OCI-LY7 (cell line): ENCODE results near the gene IQSEC1. TPM values are rescaled to one million over a fixed set of nuclear protein-coding genes. Genes with fewer than 3 reads are reported as not detected.

Source experiments
- BruUV-seq: library from RNA; stranded (reverse); fragments of 400-500 nt; replicated peaks from 2 replicates; lab custom pipeline; 2021; lab: Mats Ljungman, UMichigan
- CTCF ChIA-PET: fragments of 300-600 bp; sonication (Branson Sonifier 250); formaldehyde crosslinking; loops from one replicate; lab custom pipeline; 2022; ENCODE audit warnings: antibody characterized with exemption; ENCODE audit not compliant: unreplicated experiment; lab: Charles Lee
- POLR2A ChIA-PET: fragments of 300-600 bp; sonication (Branson Sonifier 250); formaldehyde crosslinking; loops from one replicate; lab custom pipeline; 2022; ENCODE audit warnings: antibody characterized with exemption; lab: Charles Lee
- DNase-seq: peaks from one replicate; pipeline ENCODE4 v3.0.0-alpha.2; 2015; ENCODE audit warnings: low spot score
- H2AFZ ChIP-seq: fragments of 200-600 bp; sonication (generic), shearing (Covaris generic); 2 replicates; pipeline ENCODE4 v1.6.1; 2014; ENCODE audit warnings: mild to moderate bottlenecking, antibody characterized with exemption, low read length, moderate library complexity
- H3K27ac ChIP-seq: fragments of 200-600 bp; sonication (generic); 2 replicates; pipeline ENCODE4 v1.5.1; 2014; ENCODE audit warnings: mixed run types, low read depth, mild to moderate bottlenecking, moderate library complexity, low read length, inconsistent platforms; ENCODE audit not compliant: poor library complexity, severe bottlenecking
- H3K36me3 ChIP-seq: fragments of 200-600 bp; sonication (generic); 2 replicates; pipeline ENCODE4 v1.6.1; 2014; ENCODE audit warnings: mild to moderate bottlenecking, antibody characterized with exemption, low read length, moderate library complexity, mixed read lengths; ENCODE audit not compliant: insufficient read depth
- H3K4me1 ChIP-seq: fragments of 200-600 bp; sonication (generic); 2 replicates; pipeline ENCODE4 v1.5.1; 2014; ENCODE audit warnings: mild to moderate bottlenecking, low read length; ENCODE audit not compliant: insufficient read depth, poor library complexity, severe bottlenecking
- H3K4me2 ChIP-seq: fragments of 200-600 bp; sonication (generic); 2 replicates; pipeline ENCODE4 v1.6.1; 2014; ENCODE audit warnings: mild to moderate bottlenecking, low read length
- H3K4me3 ChIP-seq: fragments of 200-600 bp; sonication (generic); 2 replicates; pipeline ENCODE4 v1.5.1; 2014; ENCODE audit warnings: mild to moderate bottlenecking, low read depth, low read length; ENCODE audit not compliant: poor library complexity, severe bottlenecking
- H3K79me2 ChIP-seq: fragments of 200-600 bp; sonication (generic); 2 replicates; pipeline ENCODE4 v1.6.1; 2016; ENCODE audit warnings: low read depth, mild to moderate bottlenecking, low read length, moderate library complexity, mixed read lengths; ENCODE audit not compliant: insufficient read depth
- H3K9me2 ChIP-seq: fragments of 200-600 bp; sonication (generic); 2 replicates; pipeline ENCODE4 v1.6.1; 2016; ENCODE audit warnings: mild to moderate bottlenecking, low read length, mixed read lengths; ENCODE audit not compliant: insufficient read depth
- H3K9me3 ChIP-seq: fragments of 200-600 bp; sonication (generic); 2 replicates; pipeline ENCODE4 v1.6.1; 2014; ENCODE audit warnings: mild to moderate bottlenecking, mixed run types, low read length, mixed read lengths
- H4K20me1 ChIP-seq: fragments of 200-600 bp; sonication (generic); 2 replicates; pipeline ENCODE4 v1.6.1; 2014; ENCODE audit warnings: mild to moderate bottlenecking, antibody characterized with exemption, low read length, moderate library complexity, mixed read lengths; ENCODE audit not compliant: insufficient read depth
- EZH2phosphoT487 ChIP-seq: fragments of 200-600 bp; sonication (generic); IDR thresholded peaks from 2 replicates; pipeline ENCODE4 v1.6.1; 2018; ENCODE audit warnings: low read depth, borderline replicate concordance, mild to moderate bottlenecking, mixed run types, antibody characterized with exemption, low read length, moderate library complexity, mixed read lengths
- intact Hi-C: fragments of 100-400 bp; cut with micrococcal nuclease; formaldehyde crosslinking; loops from one replicate; pipeline ENCODE4 v1.10.0; 2022; ENCODE audit not compliant: unreplicated experiment
- total RNA-seq, 2 experiments: library from RNA; depleted of rRNA in 1 of 2; stranded (reverse); fragments of >200 nt in 1 of 2; shearing (Covaris generic) in 1 of 2; gene quantifications; 2 replicates each; pipeline ENCODE4 v1.2.3, GENCODE V29; 2014 to 2022
- TF ChIP-seq, protein P1 (sequence below): fragments of 200-600 bp; sonication (generic); conservative IDR thresholded peaks from 2 replicates; pipeline ENCODE4 v1.5.1; 2014; ENCODE audit warnings: mild to moderate bottlenecking, antibody characterized with exemption, low read length, moderate library complexity, mixed read lengths

The IQSEC1 gene
- total RNA-seq, 2 experiments from 2014 or later, result 25.2 to 70.1 TPM

DNA sequence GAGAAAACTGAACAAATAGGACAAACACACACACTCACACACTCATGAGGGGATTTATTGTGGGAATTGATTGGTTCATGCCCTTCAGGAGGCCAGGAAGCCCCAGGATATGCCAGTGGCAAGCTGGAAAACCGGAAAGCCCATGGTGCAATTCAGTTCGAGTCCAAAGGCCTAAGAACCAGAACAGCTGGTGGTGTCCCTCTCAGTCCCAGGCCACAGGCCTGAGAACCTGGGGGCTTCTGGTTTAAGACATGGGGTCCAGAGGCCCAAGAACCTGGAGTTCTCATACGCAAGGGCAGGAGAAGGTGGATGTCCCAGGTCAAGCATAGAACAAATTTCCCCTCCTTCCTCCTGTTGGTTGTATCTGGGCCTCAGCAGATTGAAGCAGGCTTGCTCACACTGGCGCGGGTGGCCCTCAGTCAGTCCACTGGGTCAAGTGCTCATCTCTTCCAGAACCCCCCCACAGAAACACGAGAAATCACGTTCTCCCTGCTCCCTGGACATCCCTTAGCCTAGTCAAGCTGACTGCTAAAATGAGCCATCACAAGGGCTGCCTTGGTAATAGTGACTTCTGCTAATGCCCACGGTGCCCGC lies 181.7 kb downstream of the IQSEC1 start:
- Histone ChIP-seq H3K36me3 (no peaks in the 10 kb centered on the region), H3K27ac (no peak overlapping the region), H3K4me1 (peaks cover 6% of the 10 kb centered on the region), H3K9me3 (no peaks in the 10 kb centered on the region), H3K4me3 (no peak overlapping the region), H3K4me2 (peak overlapping the region; percentile 21; the same call in 1 of the 2 replicates), H3K79me2 (no peaks in the 10 kb centered on the region), H4K20me1 (no peaks in the 10 kb centered on the region), H3K9me2 (no peaks in the 10 kb centered on the region), H2AFZ (no peak overlapping the region)
- no TSS peak for BruUV-seq
- CTCF ChIA-PET, result interaction anchor here (0.6 to 1.8 kb wide), 4 partner anchors 14 to 23 kb away, joined by 3 to 8 read pairs (median 4); no protein-coding TSS in a partner anchor
- POLR2A ChIA-PET, result interaction anchor here (1.7 kb wide), 1 partner anchor 29 kb away, joined by 3 read pairs; no protein-coding TSS in a partner anchor
- TF ChIP-seq EZH2phosphoT487, result no peak
- TF ChIP-seq, protein P1, sequence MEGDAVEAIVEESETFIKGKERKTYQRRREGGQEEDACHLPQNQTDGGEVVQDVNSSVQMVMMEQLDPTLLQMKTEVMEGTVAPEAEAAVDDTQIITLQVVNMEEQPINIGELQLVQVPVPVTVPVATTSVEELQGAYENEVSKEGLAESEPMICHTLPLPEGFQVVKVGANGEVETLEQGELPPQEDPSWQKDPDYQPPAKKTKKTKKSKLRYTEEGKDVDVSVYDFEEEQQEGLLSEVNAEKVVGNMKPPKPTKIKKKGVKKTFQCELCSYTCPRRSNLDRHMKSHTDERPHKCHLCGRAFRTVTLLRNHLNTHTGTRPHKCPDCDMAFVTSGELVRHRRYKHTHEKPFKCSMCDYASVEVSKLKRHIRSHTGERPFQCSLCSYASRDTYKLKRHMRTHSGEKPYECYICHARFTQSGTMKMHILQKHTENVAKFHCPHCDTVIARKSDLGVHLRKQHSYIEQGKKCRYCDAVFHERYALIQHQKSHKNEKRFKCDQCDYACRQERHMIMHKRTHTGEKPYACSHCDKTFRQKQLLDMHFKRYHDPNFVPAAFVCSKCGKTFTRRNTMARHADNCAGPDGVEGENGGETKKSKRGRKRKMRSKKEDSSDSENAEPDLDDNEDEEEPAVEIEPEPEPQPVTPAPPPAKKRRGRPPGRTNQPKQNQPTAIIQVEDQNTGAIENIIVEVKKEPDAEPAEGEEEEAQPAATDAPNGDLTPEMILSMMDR, result no peak
- intact Hi-C loops, result loop anchor here (5.0 kb wide), 4 partner anchors 104 to 754 kb away; partner anchors contain the start of gene TSEN2
- no peak for DNase-seq

DNA sequence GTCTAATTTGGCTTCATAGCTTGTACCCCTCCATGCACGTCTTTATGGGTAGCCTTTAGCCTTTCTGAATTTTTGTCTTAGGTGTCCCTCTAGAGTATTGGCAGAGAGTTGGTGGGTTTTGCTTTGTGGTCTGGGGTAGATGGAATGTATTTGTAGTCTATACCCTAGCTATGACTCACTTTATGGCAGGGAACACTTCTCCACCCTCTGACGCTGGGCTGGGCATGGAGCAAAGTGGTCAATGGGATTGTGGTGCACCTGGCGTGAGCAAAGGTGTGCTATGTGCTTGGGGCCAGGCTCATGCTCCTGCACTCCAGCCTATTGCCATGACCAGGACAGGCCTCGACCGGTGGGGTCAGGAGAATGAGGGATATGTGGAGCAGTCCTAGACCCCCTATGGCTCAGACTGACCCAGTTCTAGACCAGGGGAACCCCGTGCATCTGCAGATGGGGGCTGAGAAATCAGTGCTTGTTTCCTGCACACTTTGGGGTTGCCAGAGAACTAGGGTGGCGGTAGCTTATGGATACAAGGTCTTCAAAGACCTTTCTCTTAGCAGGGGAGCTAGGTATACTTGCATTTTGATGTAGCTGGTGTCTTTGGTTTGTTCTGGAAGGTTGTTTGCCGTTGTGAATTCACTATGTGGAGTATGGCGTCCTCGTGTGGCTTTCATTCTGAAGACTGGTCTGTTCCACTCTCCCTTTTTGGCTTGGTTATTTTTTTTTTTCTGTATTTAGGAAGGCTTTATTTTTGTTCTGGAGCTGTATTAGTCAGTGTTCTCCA lies 182.4 kb downstream of the IQSEC1 start:
- no TSS peak for BruUV-seq
- Histone ChIP-seq H3K9me3 (no peaks in the 10 kb centered on the region), H4K20me1 (no peaks in the 10 kb centered on the region), H3K9me2 (no peaks in the 10 kb centered on the region), H3K4me1 (peaks cover 13% of the 10 kb centered on the region), H3K27ac (no peak overlapping the region), H3K79me2 (no peaks in the 10 kb centered on the region), H3K4me3 (no peak overlapping the region), H2AFZ (no peak overlapping the region), H3K4me2 (no peak overlapping the region), H3K36me3 (no peaks in the 10 kb centered on the region)
- CTCF ChIA-PET, result interaction anchor here (0.6 to 1.8 kb wide), 4 partner anchors 13 to 81 kb away, joined by 3 to 8 read pairs (median 4); no protein-coding TSS in a partner anchor
- TF ChIP-seq, protein P1, result 0 out of 2 replicates have a peak, but pooled peaks have one; percentile 11
- TF ChIP-seq EZH2phosphoT487, result no peak
- DNase-seq, result no peak
- intact Hi-C loops, result loop anchor here (5.0 kb wide), 4 partner anchors 103 to 753 kb away; partner anchors contain the start of gene TSEN2
- POLR2A ChIA-PET, result interaction anchor here (1.7 kb wide), 1 partner anchor 29 kb away, joined by 3 read pairs; no protein-coding TSS in a partner anchor
